Spleen (tissue), 7 donors: ENCODE data around the gene SPEN.

Experiments
- CTCF ChIP-seq, 11 experiments: fragments of 200-600 bp in 7 of 11; fragments of 450-650 bp in 4 of 11; sonication (generic) in 4 of 11; IDR thresholded peaks in 8 of 11; conservative IDR thresholded peaks in 3 of 11; 1 replicate in 7 of 11; 2 replicates in 4 of 11; pipeline versions ENCODE4 v1.4.0 to v1.8.0; 2016 to 2021; ENCODE audit warnings: antibody characterized with exemption in 11 of 11, inconsistent platforms in 4 of 11, mild to moderate bottlenecking in 1 of 11
- POLR2A ChIP-seq, 3 donors: fragments of 450-650 bp; IDR thresholded peaks; one replicate each; pipeline ENCODE4 v1.5.1; 2017; ENCODE audit warnings: antibody characterized with exemption in 3 of 3, mild to moderate bottlenecking in 1 of 3
- POLR2AphosphoS5 ChIP-seq, 3 donors: sonication (generic); formaldehyde crosslinking; IDR thresholded peaks; one replicate each; pipeline ENCODE4 v1.5.1; 2017; ENCODE audit warnings: antibody characterized with exemption in 3 of 3
- donor health status: DM: no; HTN: no; CAD: no; lungs with moderate emphysema.
- donor health status: DM: no; HTN: no; CAD: no.
- donor health status: DM: no; HTN: no; CAD: no.

DNA sequence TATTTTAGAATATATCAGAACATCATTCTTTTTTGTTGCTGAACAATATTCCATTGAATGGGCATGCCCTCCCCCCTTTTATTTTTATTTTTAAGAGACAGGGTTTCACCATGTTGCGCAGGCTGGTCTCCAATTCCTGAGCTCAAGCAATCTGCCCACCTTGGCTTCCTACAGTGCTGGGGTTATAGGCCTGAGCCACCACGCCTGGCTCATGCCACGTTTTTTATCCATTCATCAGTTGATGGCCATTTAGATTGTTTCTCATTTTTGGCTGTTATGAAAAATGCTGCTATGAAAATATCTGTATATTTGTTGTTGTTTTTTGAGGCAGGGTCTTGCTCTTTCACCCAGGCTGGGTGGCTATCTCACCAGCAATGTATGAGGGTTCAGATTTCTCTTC, 19.8 kb downstream of the SPEN start:
- no peak for TF ChIP-seq CTCF (IDR thresholded peaks at IDR 0.05 in 8 of 11, conservative IDR thresholded peaks at IDR 0.05 in 3 of 11)
- TF ChIP-seq POLR2AphosphoS5 (IDR thresholded peaks at IDR 0.05) = no peak
- no peak for TF ChIP-seq POLR2A (IDR thresholded peaks at IDR 0.05)
